ENCODE measurements around the gene ARHGAP15. TPM values are rescaled to one million over a fixed set of nuclear protein-coding genes. Genes with fewer than 3 reads are reported as not detected.

Gene ARHGAP15
- total RNA-seq, 1 experiment from 2014 or later = not detected

DNA sequence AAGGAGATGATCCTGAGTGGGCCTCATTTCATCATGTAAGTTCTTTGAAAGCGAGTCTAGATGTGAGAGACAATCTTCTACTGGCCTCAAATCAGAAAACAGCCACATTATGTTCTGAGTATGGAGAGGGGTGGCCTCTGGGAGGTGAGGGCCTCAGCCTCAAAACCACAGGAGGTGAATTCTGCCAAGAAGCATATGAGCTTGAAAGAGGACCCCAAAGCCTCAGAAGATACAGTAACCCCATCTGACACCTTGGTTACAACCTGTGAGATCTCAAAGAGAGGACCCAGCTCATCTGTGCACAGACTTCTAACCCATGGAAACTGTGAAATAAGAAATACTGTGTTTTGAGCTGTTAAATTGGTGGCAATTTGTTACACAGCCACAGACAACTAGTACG, 200.1 kb downstream of the ARHGAP15 start:
- Histone ChIP-seq H3K27me3 (no peaks in the 10 kb centered on the region), H3K36me3 (no peaks in the 10 kb centered on the region), H3K9me3 (no peaks in the 10 kb centered on the region), H3K4me3 (no peak overlapping the region)
- no peak for DNase-seq

DNA sequence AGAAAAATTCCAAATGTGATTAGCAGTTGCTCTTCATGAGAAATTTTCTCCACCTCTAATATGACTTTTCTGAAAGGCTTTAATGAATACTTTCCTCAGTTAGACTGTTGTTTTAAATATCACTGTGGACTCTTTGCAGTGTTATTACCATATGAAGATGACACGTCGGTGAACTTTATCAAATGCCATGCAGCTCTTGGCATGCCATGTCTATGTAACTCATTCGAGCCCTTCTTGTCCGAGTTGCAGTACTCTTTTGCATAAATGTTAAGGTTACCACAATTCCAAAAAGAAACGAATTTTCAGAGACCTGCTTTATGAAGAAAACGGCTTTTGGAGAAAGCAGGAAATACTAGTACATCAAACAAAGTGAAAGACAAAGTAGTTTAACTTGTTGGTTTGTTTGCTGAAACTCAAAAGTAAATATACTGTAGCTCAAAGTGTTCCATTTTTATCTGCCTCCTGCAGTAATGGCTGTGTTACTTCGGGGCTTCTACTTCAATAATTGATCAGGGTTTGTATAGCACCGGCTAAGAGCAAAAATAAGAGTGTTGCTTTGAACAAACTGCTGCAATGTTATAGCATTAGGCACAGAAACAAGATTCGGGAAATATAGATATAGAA, 204.1 kb downstream of the ARHGAP15 start:
- Histone ChIP-seq H3K4me3 (no peak overlapping the region), H3K27me3 (no peaks in the 10 kb centered on the region), H3K9me3 (no peaks in the 10 kb centered on the region), H3K36me3 (no peaks in the 10 kb centered on the region)
- DNase-seq = no peak

DNA sequence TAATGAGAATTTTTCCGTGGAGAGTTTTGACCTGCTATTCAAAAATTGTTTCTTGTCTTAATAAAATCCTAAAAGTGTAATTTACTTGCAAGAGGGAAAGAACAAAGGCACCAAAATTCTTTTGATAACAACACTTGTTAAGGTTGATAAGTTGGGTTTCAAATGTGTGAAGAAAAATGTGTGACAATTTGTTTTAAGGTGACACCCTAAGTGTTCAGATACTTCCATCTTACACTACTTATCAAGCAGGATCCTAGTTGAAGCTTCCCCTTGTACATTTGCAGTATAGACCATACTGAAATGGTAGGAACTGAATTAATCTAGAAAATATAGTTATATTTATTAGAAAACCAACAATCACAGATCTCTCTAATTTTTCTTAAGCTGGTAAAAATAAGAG, 204.6 kb downstream of the ARHGAP15 start:
- no peaks in the 10 kb centered on the region for H3K9me3 ChIP-seq
- no peaks in the 10 kb centered on the region for H3K27me3 ChIP-seq
- H3K36me3 ChIP-seq = no peaks in the 10 kb centered on the region
- no peak for DNase-seq
- H3K4me3 ChIP-seq = no peak overlapping the region

DNA sequence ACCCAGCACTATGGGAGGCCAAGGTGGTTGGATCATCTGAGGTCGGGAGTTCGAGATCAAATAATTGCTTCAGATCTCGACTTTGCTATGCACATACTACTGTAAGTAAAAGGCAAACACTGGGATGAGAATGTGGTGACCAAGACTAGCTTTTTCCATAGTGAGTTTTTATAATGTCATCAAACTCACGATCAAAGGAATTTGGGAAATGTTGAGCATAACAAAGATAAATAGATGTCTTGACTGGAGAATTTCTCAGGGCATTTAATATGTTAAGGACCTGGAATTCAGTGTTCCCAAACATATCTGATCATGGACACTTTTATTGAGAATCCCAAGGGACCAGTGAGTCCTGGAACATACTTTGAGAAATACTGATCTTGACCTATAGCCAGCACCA, 205.6 kb downstream of the ARHGAP15 start:
- no peaks in the 10 kb centered on the region for H3K9me3 ChIP-seq
- H3K27me3 ChIP-seq = no peaks in the 10 kb centered on the region
- H3K4me3 ChIP-seq = no peak overlapping the region
- peak; percentile 25 for DNase-seq
- H3K36me3 ChIP-seq = no peaks in the 10 kb centered on the region

DNA sequence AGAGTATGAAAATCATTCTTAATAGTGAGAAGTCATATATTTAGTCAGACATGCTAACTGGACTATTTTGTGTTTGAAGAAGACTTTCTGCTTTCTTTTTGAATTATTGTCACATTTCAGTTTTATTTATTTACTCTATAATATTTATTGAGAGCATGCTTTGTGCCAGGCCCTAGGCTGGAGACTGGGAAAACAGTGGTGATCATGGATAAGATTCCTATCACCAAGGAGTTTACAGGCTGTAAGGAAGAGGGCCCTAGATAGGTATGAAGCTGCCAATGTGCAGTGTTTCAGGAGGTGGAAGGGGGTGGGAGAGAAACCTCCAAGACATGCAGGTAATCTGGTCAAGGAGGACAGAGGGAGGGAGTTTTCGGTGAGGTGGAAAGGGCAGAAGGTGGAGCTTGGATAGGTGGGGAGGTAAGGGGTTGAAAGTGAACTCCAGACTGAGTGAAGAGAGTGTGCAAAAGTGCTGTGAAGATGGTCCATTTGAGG, 207.5 kb downstream of the ARHGAP15 start:
- no peaks in the 10 kb centered on the region for H3K27me3 ChIP-seq
- H3K36me3 ChIP-seq = no peaks in the 10 kb centered on the region
- H3K4me3 ChIP-seq = no peak overlapping the region
- H3K9me3 ChIP-seq = no peaks in the 10 kb centered on the region
- no peak for DNase-seq

DNA sequence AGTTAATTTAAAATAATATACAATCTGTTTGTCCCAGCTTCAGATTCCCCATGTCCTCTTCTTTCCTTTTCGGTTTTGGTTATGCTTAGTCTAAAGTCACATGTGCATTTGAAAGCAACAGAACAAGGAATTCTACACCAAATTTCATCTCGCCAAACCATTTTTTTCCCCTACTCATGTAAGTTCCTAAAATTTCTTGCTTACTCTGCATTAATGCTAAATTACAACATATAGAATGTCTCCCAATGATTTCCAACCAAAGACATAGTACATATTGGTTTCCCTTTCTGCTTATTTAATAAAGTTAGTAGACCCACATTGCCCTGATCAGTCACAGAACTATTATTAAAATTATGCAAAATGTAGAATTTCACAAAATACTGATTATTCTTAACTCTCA, 212.3 kb downstream of the ARHGAP15 start:
- DNase-seq = no peak
- H3K27me3 ChIP-seq = no peaks in the 10 kb centered on the region

DNA sequence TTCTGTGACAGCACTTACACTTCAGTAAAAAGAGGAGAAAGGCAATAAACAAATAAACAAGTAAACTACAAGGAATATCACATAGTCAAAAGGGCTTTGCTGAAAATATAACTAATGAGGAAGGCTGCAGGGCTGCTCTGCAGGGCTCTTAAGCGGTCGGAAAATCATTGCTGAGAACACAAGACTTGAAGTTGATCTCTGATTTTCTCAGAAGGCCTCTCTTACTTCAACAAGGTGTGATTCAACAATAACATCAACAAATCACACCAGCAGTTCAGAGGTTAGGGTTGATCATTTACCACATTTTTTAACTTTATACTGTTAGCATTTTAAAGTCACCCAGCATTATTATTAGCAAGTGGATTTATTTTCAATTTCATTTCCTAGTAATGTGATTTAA, 215.6 kb downstream of the ARHGAP15 start:
- Histone ChIP-seq H3K4me3 (no peak overlapping the region), H3K27me3 (no peaks in the 10 kb centered on the region), H3K36me3 (no peaks in the 10 kb centered on the region), H3K9me3 (no peaks in the 10 kb centered on the region)
- DNase-seq = no peak

More for the DNA sequence above, 212.3 kb downstream of the ARHGAP15 start:
- no peaks in the 10 kb centered on the region for H3K9me3 ChIP-seq
- H3K4me3 ChIP-seq = no peak overlapping the region
- no peaks in the 10 kb centered on the region for H3K36me3 ChIP-seq

DNA sequence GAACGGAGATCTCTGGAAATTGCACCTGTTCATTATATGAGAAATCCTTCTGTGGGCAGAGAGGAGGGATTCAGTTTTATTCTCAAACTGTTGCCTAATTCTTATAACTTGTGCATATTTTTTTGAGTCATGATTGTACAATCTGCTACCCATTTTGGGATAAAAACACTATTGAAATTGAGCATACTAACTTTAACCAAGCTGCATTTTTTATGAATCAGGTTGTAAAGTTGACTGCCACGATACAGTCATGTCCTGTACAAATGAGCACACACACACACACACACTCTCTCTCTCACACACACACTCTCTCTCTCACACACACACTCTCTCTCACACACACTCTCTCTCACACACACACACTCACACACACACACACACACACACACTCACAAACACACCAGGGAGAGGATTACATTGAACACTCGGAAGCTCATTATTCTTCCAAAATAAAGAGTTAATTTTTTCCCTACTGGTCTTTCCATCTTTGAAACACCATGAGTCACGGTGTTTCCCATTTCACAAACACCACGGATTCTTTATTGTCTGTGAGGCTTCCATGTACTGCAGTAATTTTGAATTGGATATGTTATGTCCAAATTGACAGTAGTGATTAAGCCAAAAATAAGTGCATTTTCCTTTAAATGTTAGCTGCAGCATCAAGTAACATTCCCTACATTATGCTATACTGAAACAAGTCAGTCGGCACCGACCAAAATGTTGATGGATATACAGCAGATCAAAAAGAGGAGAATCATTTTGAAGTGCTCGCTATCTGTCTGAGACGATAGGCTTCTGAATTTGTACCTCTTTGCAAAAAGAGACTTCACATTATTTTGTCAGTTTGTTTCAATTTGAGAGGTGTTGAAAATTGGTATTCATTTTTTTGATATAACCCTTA, 216.9 kb downstream of the ARHGAP15 start:
- no peak overlapping the region for H3K4me3 ChIP-seq
- no peaks in the 10 kb centered on the region for H3K9me3 ChIP-seq
- no peaks in the 10 kb centered on the region for H3K27me3 ChIP-seq
- H3K36me3 ChIP-seq = no peaks in the 10 kb centered on the region
- DNase-seq = no peak

DNA sequence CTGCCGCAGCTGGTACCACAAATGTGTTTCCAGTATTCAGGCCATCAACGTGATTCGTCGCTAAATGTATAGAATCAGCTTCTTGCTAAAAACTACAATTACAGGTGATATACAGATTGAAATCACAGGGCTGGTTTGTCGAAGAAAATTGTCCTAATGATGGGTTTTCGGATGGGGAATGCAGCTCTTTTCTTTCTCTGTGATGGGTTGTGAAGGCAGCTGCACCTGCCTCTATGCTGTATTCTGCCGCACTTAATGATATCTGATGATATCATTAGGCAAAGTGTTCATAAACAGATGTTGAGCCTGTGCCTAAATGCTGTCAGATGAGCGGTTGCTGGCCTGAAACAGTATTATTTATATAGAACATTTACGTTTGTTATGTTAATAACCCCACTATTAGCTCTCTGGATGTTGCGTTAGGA, 218.1 kb downstream of the ARHGAP15 start:
- Histone ChIP-seq H3K9me3 (no peaks in the 10 kb centered on the region), H3K36me3 (no peaks in the 10 kb centered on the region), H3K27me3 (no peaks in the 10 kb centered on the region), H3K4me3 (no peak overlapping the region)
- no peak for DNase-seq

DNA sequence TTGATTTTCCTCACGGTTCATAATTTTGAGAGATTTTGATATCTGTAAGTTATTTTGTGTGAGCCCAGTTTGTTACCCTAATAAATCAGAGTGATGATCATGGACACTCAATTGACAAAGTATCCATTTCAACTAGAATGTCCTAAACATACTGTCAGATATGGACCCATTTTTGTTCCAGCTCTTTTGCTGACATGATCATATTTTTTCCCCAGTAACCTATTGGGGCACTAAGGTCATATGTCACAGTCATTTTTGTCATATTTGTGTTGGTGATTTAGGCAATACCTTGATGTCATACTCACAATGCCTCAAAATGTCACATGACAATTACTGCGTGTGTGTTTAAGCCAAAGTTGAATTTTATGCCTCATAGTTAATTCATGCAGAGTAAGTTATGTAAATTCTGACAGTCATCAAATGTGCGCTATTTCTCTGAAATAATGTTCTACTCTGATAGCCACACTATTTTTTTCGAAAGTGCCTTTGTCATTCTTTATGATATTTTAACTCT, 218.7 kb downstream of the ARHGAP15 start:
- H3K4me3 ChIP-seq = no peak overlapping the region
- no peaks in the 10 kb centered on the region for H3K9me3 ChIP-seq
- no peaks in the 10 kb centered on the region for H3K27me3 ChIP-seq
- DNase-seq = no peak
- H3K36me3 ChIP-seq = no peaks in the 10 kb centered on the region

DNA sequence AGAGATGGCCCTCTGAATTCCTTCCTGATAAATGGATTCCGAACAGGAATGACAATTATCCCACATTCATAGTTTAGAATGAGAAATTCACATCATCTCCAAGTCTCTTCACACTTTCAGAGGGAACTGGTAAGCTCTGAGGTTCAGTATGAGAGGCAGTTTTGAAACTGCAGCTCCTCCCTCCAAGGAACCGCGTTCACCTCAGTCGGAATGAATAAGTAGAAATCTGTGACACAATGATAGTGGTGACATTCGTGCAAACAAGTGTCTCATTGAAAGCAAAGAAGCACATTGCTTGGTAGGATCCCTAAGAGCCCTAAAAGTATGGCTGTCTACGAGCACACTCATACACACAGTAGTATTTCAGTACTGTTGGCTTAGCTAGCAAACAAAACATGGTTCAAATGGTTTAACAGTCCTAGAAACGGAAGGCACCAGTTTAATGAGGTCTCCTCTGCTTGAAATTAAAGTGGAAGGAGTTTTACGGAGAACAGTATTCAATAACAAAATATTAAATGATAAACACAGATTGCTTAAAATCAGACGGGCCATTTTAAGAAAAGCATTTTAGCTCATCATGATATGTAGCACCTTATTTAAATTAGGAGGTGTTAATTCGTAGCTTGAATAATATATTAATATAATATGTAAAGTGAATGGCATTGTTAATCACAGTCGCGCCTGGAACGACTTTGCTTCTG, 225.0 kb downstream of the ARHGAP15 start:
- Histone ChIP-seq H3K4me3 (no peak overlapping the region), H3K9me3 (no peaks in the 10 kb centered on the region), H3K36me3 (no peaks in the 10 kb centered on the region), H3K27me3 (no peaks in the 10 kb centered on the region)
- no peak for DNase-seq

DNA sequence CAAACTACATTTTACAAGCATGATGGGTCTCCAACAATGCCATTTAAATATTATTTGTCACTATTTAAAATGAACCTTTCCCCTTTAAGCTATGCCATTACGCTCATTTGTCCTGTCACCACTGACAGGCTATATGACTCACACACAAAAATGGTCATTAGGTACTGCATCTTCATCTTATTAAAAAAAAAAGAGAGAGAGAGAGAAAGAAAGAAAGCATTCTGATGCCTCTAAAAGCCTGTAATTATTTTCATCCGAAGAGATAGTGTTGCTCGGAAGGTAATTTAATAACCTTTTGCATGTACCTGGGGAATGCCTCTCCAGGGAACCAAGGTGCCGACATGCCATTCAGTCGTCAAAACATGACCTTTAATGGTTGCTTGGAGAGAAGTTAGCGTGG, 226.7 kb downstream of the ARHGAP15 start:
- Histone ChIP-seq H3K9me3 (no peaks in the 10 kb centered on the region), H3K36me3 (no peaks in the 10 kb centered on the region), H3K4me3 (no peak overlapping the region), H3K27me3 (no peaks in the 10 kb centered on the region)
- DNase-seq = no peak

DNA sequence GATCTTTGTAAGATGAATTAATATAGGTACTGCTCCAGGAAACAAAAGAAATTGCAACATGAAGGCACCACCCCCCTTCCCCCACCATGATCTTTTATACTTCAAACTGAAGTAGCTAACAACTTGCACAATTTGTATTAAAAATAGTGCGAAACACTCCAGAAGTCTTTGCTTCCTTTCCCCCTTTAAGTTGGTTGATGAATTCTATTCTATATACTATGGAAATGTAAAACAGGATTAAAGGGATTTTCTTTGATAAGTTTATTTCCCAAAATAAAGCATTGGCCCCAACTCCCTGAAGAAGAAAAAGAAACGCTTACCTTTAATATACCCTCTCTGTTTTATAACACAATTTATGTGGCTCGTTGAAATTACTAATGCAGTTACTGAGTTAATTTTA, 227.1 kb downstream of the ARHGAP15 start:
- Histone ChIP-seq H3K9me3 (no peaks in the 10 kb centered on the region), H3K27me3 (no peaks in the 10 kb centered on the region), H3K36me3 (no peaks in the 10 kb centered on the region), H3K4me3 (no peak overlapping the region)
- DNase-seq = no peak

DNA sequence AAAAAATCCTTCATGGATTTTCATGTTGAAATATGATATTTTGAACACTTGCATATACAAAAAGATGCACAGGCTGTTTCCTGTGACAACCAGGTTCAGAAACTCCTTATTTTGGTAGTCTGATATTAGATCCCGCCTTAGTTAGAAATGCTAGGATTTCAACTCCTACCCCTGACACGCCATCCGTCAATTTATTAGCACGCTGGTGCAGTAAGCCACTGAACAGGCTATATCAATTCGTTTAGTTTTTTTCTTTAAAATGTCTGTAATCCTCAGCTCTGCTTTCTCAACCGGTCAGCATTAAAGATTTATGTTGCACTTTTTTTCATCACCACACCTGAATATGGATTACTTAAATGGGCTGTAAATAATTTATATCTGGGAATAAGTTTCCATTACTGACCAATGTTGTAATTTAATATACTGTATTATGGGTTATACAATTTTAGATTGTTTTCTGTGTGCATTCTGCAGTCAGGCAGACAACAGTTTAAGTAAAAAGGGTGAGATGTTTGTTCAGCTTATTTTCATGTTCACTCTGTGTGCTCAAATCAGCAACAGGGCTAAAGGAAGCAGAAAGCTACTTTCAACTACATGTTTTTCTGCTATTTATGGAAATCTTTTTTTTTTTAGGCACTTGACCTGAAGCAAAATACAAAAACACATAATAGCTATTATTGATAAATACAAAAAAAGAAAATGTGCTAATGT, 227.7 kb downstream of the ARHGAP15 start:
- no peak for DNase-seq
- Histone ChIP-seq H3K4me3 (no peak overlapping the region), H3K36me3 (no peaks in the 10 kb centered on the region), H3K9me3 (no peaks in the 10 kb centered on the region), H3K27me3 (no peaks in the 10 kb centered on the region)

DNA sequence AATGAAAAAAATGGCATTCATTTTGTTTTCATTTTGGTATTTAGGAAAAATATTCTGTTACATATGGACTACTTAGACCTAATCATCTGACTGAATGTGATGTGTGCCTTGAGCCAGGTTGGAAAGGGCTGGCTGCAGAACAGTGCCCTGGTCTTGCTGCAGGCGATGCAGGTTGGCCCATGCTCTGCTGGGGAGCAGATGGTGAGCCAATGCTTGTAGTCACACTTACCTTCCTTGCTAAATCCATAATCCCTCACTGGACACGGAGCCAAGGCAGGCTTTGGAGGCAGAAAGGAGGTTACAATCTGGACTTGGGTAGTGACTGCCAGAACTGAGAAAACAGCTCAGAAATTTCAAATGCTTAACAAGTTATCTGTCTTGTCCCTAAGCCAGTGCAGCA, 228.7 kb downstream of the ARHGAP15 start:
- H3K4me3 ChIP-seq = no peak overlapping the region
- DNase-seq = no peak
- no peaks in the 10 kb centered on the region for H3K36me3 ChIP-seq
- H3K27me3 ChIP-seq = no peaks in the 10 kb centered on the region
- no peaks in the 10 kb centered on the region for H3K9me3 ChIP-seq

DNA sequence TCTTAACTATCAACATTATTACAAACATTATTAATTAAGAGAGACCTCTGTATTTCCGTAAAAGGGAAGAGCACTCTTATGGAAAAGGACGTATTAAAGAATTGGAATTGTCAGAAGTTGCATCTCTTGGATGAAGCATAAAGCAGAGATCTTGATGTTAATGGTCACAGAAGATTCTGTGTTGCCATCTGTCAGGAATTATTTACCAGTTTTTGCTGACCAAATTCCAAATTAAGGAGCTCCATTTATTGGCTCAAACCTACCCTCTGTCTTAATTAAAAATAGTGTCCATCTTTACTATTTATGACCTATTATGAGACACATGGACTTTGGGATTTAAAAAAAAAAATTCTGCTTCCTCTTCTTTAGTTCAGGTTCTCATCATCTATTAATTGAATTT, 232.1 kb downstream of the ARHGAP15 start:
- H3K9me3 ChIP-seq = no peaks in the 10 kb centered on the region
- no peaks in the 10 kb centered on the region for H3K27me3 ChIP-seq
- no peak overlapping the region for H3K4me3 ChIP-seq
- no peaks in the 10 kb centered on the region for H3K36me3 ChIP-seq
- DNase-seq = no peak

DNA sequence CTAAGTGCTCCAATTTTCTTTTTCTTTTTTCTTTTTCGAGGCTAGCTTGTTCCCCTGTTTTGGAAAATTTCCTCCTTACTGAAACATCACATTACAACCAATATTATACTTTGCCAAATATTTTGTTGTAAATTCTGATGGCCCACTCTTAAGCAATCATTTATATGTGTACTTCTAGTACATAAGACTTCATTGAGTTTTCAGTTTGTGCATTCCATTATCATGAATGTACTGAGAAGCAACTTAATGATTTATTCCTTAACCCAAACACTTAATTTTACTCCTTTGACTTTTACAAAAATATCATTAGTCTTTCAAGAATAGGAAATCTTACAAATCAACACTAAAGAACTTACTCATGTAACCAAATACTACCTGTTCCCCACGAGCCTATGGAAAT, 242.4 kb downstream of the ARHGAP15 start:
- Histone ChIP-seq H3K4me3 (no peak overlapping the region), H3K9me3 (no peaks in the 10 kb centered on the region), H3K27me3 (no peaks in the 10 kb centered on the region), H3K36me3 (no peaks in the 10 kb centered on the region)
- DNase-seq = no peak
